ENCODE measurements around the gene CRYBG1.

DNA sequence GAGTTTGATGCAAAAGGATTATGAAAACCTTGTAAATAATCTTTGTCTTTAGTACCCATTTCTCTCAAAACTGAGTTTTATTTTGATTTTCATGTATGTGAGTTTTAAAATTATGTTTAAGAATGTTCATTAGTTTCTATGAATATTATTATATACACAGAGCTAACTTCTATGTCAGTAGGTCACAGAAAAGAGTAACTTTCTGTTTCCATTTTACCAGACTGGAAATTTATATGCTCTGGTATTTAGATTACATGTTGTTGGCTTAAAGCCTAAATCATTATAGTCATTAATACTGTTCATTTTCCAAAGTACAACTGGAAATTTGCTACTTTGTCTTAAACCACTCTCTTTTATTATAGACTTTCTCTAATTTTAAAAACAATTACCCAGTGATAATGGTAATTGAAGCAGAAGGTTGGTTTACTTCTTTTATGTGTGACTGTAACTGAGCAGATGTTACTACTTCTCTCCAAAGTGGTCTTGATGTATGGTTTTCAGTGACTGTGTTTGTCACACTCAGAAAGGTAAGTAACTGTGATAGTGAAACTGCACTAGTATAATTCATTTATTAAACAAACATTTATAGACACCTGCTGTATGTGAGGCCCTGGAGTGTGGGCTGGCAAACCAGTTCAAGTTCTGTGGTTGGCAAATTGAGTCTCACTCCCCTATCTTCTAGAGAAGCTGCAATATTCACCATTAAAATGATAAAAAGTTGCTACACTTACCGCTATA, 13.2 kb downstream of the CRYBG1 start:
- TF ChIP-seq EZH2phosphoT487 (IDR thresholded peaks at IDR 0.05; ENCODE audit: low read length), result no peak
- TF ChIP-seq CTCF (IDR thresholded peaks at IDR 0.05; ENCODE audit: low read length), result no peak
